Activated effector memory CD4-positive, alpha-beta T cell treated with Interleukin-2 at 50 U/mL for 16 hours (primary cell): ENCODE data around the gene RPAP3.

Experiments
- DNase-seq: peaks from one replicate; pipeline ENCODE4 v3.0.0-alpha.2; 2020

RPAP3 gene

GRCh38 chr12:47741340-47741703, 35.5 kb upstream of the RPAP3 start:
- peak; percentile 76 for DNase-seq

- DNase-seq: no peak
Observed at GRCh38 chr12:47740606-47741339, 34.9 kb upstream of the RPAP3 start.

GRCh38 chr12:47739979-47740378, 34.1 kb upstream of the RPAP3 start:
- DNase-seq: no peak

GRCh38 chr12:47739297-47739696, 33.5 kb upstream of the RPAP3 start:
- DNase-seq: no peak

- no peak for DNase-seq
Observed at GRCh38 chr12:47737936-47738594, 32.2 kb upstream of the RPAP3 start.

GRCh38 chr12:47736877-47737676, 31.2 kb upstream of the RPAP3 start:
- DNase-seq: no peak

- no peak for DNase-seq
Observed at GRCh38 chr12:47736216-47736615, 30.4 kb upstream of the RPAP3 start.

GRCh38 chr12:47735649-47736048, 29.8 kb upstream of the RPAP3 start:
- no peak for DNase-seq

- no peak for DNase-seq
Observed at GRCh38 chr12:47734725-47735480, 29.1 kb upstream of the RPAP3 start.

GRCh38 chr12:47733142-47733541, 27.3 kb upstream of the RPAP3 start:
- DNase-seq: no peak

GRCh38 chr12:47732504-47732903, 26.7 kb upstream of the RPAP3 start:
- no peak for DNase-seq

- no peak for DNase-seq
Observed at GRCh38 chr12:47731723-47732122, 25.9 kb upstream of the RPAP3 start.

- no peak for DNase-seq
Observed at GRCh38 chr12:47730341-47730744, 24.5 kb upstream of the RPAP3 start.

GRCh38 chr12:47729233-47729632, 23.4 kb upstream of the RPAP3 start:
- DNase-seq: no peak

GRCh38 chr12:47725893-47726292, 20.1 kb upstream of the RPAP3 start:
- no peak for DNase-seq

- no peak for DNase-seq
Observed at GRCh38 chr12:47725091-47725772, 19.4 kb upstream of the RPAP3 start, which contains the start of gene ENDOU. TSS of gene ENDOU (minus strand) at chr12:47725490. CDS start at chr12:47725413, 77 bp downstream.

- DNase-seq: no peak
Observed at GRCh38 chr12:47722941-47723631, 17.3 kb upstream of the RPAP3 start.

GRCh38 chr12:47722136-47722834, 16.5 kb upstream of the RPAP3 start:
- no peak for DNase-seq

GRCh38 chr12:47721431-47721973, 15.7 kb upstream of the RPAP3 start:
- no peak for DNase-seq

- no peak for DNase-seq
Observed at GRCh38 chr12:47718531-47718930, 12.7 kb upstream of the RPAP3 start.
